T-helper 2 cell treated with Interferon-gamma antibody and Interleukin-4, amounts not matched to agents 100 ng/mL and 5 ng/mL, for 36 hours (primary cell): Measurements from ENCODE around the gene UNK. TPM values are rescaled to one million over a fixed set of nuclear protein-coding genes. Genes with fewer than 3 reads are reported as not detected.
"Not testable (repeated sequence)": the region's sequence is repeated elsewhere in the genome, so short reads cannot be mapped to it uniquely, and the experiment has no call there.

Experiments
- intact Hi-C: fragments of 100-400 bp; cut with micrococcal nuclease; formaldehyde crosslinking; loops from one replicate; pipeline ENCODE4 v1.15.1; 2023
- total RNA-seq: library from RNA; stranded (reverse); gene quantifications from 2 replicates; pipeline ENCODE4 v1.2.3, GENCODE V29; 2022

UNK gene
- total RNA-seq, 1 donor from 2014 or later = 29.3 TPM

DNA sequence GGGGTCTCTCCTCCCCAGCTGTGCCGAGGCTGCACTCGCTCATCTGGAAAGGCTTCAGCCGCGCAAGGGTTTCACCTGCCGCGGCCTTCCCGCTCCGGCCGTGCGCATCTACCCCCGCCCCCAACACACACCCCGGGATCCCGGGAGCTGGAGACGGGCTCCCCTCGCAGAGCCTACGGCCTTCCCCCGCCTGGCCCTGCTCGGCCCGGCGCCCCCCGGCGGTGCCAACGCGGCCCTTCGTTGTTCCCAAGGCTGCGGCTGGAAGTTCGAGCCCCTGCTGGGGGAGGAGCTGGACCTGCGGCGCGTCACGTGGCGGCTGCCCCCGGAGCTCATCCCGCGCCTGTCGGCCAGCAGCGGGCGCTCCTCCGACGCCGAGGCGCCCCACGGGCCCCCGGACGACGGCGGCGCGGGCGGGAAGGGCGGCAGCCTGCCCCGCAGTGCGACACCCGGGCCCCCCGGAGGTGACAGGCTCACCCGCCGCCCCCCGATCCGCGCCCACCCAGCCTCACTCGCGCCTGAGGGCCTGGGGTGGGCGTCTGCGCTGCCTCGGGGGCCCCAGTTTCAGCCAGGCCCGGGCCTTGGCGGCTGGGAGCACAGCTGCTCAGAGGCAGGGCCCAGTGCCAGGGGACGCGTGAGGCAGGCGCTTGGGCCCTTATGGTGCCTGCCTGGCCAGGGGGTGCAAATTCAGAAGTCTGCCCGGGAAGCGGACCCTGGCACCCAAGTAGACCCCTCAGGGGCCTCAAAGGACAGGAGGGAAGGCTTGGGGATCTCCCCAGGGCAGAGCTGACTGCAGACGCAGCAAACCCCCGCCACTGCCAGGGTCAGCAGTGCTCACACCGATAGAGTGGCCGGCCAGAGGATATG, 30.9 kb upstream of the UNK start:
- intact Hi-C loops = loop anchor here (5.0 kb wide), 1 partner anchor 326 kb away; no protein-coding TSS in a partner anchor

DNA sequence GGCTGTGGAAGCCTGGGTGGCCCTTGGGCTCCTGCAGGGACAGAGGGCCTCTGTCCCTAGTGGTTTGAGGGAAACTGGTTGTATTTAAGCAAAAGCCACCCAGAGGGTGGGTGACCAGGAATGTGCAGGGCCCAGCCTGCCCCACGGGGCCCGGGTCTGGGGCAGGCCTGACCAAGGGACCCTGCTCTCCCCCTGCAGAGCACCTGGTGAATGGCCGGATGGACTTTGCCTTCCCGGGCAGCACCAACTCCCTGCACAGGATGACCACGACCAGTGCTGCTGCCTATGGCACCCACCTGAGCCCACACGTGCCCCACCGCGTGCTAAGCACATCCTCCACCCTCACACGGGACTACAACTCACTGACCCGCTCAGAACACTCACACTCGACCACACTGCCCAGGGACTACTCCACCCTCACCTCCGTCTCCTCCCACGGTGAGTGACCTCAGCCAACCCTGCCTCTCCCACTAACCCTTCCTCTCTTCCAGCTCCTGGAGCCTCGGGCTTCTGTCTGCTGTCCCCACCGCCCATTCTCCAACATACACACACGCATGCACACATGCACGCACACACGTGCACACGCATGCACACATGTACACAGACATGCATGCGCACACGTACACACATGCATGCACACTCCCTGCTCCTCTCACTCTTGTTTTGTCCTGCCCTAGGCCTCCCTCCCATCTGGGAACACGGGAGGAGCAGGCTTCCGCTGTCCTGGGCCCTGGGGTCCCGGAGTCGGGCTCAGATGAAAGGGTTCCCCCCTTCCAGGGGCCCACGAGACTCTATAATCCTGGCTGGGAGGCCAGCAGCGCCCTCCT, 30.0 kb upstream of the UNK start:
- intact Hi-C loops = loop anchor here (5.0 kb wide), 1 partner anchor 327 kb away; no protein-coding TSS in a partner anchor

DNA sequence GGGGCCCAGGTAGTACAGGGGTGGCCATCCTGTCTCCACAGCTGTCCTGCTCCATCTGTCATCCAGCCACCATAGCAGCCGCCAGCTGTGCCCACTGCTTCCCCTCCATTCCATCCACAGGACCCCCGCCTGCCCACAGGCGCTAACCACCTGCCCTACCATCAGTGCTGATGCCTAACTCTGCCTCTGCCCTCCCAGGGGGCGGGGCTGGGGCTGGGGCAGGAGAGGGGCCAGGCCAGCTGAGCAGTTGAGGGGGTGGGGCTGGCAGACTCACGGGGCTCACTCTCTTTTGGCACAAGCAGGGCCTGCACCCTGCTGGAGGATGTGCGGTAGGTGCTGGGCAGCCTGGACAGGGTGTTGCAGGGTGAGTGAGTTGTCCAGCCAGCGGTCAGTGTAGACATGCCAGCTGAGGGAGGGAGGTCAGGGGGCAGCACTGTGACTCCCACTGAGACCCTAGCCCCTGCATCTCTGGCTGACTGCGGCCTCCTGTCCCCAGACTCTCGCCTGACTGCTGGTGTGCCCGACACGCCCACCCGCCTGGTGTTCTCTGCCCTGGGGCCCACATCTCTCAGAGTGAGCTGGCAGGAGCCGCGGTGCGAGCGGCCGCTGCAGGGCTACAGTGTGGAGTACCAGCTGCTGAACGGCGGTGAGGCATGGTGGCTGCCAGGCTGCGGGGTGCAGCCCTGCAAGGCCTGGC, 29.3 kb upstream of the UNK start:
- intact Hi-C loops = no loop called here

DNA sequence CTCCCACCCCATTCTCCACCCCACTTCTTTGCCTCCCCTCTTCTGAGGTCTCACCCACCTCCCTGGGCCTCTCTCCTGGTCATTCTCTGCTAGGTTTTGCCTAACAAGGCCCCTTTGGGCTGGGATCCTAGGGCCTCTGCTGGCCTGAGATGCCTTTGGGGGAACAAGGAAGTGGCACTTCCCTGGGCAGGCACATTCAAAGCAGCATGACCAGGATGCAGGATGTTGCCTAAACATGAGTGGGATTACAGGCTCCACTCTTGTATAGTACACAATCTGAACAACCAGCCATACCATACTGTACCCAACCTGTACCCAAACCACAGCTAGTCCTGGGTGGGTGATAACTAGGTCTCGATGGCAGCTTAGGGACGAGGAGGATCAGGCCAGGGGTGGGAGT, 28.6 kb upstream of the UNK start:
- intact Hi-C loops = no loop called here

DNA sequence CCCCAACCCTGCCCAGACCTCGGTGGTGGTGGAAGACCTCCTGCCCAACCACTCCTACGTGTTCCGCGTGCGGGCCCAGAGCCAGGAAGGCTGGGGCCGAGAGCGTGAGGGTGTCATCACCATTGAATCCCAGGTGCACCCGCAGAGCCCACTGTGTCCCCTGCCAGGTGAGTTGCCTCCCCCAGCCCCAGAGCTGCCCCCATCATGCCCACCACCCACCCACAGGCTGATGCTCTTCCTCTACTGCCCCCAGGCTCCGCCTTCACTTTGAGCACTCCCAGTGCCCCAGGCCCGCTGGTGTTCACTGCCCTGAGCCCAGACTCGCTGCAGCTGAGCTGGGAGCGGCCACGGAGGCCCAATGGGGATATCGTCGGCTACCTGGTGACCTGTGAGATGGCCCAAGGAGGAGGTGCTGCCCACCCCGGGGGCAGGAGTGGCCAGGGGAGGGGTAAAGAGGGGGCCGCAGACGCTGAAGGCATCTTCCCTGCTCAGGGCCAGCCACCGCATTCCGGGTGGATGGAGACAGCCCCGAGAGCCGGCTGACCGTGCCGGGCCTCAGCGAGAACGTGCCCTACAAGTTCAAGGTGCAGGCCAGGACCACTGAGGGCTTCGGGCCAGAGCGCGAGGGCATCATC, 28.0 kb upstream of the UNK start:
- intact Hi-C loops = no loop called here

DNA sequence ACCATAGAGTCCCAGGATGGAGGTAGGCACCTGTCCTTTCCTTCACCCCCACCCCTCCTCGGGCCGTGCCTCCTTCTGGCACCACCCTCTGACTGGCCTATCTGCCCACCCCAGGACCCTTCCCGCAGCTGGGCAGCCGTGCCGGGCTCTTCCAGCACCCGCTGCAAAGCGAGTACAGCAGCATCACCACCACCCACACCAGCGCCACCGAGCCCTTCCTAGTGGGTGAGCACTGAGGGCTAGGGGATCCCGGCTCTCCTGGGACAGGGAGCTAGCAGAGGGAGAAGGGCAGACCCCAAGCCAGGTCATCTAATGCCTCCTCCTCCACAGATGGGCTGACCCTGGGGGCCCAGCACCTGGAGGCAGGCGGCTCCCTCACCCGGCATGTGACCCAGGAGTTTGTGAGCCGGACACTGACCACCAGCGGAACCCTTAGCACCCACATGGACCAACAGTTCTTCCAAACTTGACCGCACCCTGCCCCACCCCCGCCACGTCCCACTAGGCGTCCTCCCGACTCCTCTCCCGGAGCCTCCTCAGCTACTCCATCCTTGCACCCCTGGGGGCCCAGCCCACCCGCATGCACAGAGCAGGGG, 27.4 kb upstream of the UNK start:
- intact Hi-C loops = no loop called here

DNA sequence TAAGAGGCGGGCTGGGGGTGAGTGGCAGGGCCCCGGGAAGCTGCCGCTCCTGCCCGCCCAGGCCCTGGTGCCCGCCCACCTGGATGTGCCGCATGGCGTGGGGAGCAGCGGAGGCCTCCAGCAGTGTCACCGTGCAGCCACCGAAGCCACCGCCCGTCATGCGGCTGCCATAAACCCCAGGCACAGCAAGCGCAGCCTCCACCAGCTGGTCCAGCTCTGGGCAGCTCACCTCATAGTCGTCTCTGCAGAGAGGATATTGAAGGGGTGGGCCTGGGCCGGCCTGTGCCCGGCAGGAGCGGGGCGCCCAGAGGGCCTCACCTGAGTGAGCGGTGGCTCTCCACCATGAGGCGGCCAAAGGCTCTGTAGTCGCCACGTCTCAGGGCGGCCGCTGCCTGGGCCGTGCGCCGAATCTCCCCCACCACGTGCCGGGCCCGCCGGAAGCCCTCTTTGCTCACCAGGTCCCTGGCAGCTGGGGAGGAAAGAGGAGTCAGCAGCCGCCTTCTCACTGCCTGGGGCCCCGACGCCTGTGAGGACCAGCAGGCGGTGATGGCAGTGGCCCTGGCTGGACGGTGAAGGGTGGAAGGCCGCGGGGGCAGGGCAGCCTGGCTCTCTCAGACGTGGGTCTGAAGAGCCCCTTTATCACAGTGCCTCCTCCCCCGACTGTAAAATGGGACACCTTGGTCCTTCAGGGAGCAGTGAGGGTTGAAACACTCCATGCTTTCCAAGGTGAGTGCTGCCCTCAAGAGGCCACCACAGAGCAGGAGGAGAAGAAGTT, 26.3 kb upstream of the UNK start:
- intact Hi-C loops = no loop called here

DNA sequence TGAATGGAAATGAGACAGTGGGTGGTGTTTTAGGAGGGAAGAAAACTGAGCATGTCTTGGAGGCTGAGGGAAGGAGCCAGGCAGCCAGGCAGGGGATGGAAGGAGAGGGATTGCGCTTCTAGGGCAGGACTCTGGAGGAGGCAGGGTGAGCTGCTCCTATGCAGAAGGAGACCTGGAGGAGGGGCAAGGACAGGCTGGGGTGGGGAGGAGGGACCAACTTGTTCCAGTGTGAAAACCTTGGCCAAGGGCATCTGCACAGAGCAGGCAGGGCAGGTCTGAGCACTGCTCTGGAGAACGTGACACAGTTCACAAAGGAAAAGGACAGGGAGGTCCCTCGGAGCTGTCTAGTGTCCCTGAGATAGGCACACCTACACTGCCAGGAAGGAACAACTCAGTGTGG, 25.1 kb upstream of the UNK start:
- intact Hi-C loops = no loop called here

DNA sequence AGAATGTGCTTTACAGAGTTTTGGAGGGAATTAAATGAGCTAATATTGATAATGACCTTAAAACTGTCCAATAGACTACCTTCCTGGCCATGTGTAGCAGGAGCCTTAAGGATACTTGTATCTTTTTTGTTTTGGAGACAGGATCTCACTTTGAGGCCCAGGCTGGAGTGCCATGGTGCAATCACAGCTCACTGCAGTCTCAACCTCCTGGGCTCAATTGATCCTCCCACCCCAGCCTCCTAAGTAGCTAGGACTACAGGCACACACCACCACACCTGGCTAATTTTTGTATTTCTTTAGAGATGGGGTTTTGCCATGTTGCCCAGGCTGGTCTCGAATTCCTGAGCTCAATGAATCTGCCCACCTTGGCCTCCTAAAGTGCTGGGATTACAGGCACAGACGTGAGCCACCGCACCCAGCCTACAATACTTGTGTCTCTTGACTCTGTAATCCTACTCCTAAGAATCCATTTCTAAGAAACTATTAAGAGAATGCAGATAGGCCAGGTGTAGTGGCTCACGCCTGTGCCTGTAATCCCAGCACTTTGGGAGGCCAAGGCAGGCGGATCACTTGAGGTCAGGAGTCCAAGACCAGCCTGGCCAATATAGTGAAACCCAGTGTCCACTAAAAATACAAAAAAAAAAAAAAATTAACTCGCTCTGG, 24.5 kb upstream of the UNK start:
- intact Hi-C loops = not testable (repeated sequence)

DNA sequence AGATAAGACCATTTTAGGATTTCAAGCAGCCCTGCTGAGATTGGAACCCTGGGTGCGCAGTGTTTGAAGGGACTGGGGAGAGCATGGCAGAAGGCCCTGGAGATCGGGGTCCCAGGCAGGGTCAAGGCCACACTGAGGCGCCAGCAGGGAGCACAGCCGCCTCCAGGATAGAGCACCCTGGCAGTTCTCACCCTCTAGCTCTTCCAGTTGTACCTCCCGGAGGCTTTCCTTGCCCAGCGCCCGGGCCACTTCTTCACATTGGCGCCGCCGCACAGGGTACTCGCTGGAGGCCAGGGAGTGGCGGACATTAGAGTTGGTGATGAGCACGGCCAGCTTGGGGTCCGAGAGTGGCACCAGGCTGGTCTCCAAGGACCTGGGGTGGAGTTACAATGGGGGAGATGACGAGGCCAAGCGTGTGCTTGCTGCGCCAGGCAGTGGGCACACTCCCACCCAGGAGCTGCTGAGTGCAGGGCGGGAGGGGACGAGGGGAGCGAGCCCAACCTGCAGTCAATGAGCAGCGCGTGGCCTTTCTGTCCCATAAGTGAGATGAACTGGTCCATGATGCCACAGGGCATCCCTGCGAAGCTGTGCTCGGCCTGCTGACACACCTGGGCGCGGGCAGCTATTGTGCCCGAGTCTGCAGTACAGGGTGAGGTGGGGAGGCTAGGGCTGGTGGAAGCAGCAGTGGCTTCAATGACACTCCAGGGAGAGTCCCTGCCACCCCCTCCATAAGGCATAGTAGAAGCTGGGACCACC, 21.9 kb upstream of the UNK start:
- intact Hi-C loops = no loop called here

DNA sequence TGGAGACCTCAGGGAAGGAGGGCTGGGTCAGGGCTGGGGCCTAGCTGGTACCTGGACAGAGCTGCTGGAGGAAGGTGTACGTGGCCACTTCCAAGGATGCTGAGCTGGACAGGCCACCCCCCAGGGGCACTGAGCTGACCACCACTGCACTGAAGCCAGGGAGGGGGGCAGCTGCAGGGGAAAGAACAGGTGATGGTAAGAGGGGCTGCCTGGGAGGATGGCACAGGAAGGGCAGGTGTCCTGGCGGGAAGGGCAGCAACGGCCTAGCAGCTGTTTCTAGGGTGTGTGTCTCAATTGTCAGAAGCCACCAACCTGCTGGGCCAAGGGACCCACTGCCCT, 21.4 kb upstream of the UNK start:
- intact Hi-C loops = no loop called here

DNA sequence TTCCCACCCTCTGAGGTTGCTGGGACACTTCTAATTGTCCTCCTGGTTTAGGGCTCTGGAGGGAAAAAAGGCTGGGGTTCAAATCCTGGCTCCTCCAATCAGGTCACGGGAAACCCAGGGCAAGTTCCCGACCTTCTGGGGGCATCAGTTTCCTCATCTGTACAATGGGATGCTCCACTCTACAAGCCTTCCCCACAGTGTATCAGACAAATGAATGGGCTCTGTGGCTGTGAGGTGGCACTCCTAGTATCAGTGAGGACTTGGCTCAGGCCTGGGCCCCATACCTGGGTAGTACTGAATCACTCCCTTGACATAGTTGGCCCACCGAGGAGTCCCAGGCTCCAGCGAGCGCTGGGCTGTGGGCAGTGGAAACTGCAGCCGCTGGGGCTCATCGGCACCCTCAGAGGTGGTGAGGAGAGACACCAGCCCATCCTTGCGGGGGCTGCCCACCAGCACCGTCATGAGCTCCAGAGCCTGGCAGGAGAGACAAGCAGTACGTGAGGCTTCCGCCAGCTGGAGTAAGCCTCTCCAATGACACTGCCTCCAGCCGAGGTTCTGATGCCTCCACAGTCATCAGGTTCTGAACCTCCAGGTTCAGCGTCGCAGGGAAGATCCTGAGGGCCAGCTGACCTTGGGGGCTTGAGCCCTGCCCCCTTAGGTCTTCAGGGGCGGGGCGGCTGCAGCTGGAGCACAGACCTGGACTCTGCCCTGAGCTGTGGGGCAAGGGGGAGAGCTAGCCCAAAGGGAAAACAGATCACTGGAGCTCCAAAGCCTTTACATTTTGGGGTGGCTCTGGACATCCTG, 20.8 kb upstream of the UNK start:
- intact Hi-C loops = loop anchor here (2.0 kb wide), 1 partner anchor 21 kb away; the partner anchor contains the start of gene UNK

DNA sequence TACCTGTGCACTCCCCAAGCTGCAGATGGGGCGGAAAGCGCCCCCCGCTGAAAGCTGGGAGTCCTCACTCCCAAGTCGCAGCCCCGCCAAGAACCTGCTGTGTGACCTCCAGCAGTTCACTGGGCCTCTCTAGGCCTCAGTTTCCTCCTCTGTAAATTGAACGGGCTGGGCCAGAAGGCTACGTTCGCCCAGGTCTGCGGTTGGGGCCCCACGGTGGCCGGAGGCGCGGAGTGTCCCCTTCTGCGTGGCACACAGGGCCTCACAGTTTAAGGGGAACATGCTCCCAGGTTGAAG, 20.2 kb upstream of the UNK start:
- intact Hi-C loops = loop anchor here (2.0 kb wide), 1 partner anchor 20 kb away; the partner anchor contains the start of gene UNK

DNA sequence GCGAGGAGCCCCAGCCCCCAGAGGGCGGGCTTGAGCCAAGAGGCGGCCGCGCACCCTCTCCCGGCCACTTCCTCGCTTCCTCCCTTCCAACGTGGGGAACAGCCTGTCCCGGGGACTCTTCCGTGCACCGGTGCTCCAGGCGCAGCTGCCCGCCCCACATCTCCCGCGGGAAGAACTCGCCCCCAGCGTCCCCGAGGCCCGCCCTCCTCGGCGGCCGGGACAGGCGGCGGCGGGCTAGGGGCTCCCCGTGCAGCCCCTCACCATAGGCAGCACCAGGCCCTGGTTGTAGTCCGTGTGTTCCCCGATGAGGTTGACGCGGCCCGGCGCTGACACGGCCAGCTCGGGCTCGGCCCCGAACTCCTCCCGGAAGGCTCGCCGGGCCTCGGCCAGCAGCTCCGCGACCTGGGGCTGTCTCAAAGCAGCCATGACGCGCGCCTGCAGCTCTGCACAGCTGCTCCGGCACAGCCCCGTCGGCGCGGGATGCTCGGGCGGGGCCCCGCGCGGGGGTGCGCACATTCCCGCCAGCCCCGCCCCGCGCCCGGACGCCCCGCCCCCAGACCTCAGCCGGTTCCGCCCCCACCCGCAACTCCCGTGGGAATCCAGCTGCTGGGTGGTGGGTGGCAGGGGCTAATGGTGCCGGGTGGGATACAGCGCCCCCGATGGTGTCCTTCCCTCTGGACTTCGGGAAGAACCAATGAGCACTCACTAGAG, 19.7 kb upstream of the UNK start, which contains the start of gene GALK1:
GALK1 (minus strand) TSS at position 482 of the 711 bp plus-strand sequence; CDS start at position 426, 56 bp downstream.
- intact Hi-C loops = loop anchor here (2.0 kb wide), 1 partner anchor 20 kb away; the partner anchor contains the start of gene UNK

DNA sequence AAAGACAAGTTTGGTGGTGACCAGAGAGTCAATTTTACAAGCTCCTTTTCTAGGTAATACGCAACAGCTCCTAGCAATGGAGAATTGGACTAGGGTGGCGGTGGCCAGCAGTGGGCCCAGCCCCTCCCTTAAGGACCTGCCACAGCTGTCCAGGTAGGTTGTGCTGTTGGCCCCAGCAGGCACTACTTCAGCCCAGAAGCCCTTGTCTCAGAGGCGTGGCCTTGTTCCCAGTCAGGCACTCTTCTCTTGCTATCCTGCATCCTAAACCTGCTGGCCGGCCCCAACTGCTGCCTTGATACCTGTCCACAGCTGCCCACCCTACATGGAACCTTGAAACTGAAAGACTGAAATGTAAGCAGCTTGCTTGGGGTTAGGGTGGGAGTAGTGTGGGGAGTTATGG, 18.6 kb upstream of the UNK start:
- intact Hi-C loops = loop anchor here (2.0 kb wide), 1 partner anchor 19 kb away; the partner anchor contains the start of gene UNK

DNA sequence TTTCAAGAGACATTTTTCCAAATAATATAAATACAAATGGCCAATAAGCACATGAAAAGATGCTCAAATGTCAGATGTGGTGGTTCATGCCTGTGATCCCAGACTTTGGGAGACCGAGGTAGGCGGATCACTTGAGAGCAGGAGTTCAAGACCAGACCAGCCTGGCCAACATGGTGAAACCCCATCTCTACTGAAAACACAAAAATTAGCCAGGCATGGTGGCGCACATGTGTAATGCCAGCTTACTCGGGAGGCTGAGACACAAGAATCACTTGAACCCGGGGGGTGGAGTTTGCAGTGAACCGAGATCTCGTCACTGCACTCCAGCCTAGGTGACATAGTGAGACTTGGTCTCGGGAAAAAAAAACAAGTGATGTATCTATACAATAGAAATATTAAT, 16.7 kb upstream of the UNK start:
- intact Hi-C loops = no loop called here

DNA sequence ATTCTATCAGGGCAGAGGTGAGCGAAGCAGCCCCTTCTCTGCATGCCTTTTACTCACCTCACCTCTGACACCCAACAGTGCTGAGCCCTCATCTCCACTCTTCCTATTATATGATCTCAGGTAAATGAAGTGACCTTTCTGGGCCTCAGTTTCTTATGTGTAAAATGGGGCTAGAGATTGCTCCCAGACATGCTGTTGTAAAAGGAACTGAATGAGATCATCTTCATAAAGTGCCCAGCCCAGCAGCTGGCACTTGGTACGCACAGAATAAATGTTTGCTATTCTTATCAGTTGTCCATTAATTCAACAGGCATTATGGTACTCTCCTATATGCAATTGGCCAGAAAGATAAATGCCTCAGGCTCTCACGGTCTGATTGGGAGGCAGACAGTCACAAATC, 15.1 kb upstream of the UNK start:
- intact Hi-C loops = no loop called here
